ENCODE results near the gene CDADC1.
"Not testable (repeated sequence)": the region's sequence is repeated elsewhere in the genome, so short reads cannot be mapped to it uniquely, and the experiment has no call there.

Gene CDADC1

DNA sequence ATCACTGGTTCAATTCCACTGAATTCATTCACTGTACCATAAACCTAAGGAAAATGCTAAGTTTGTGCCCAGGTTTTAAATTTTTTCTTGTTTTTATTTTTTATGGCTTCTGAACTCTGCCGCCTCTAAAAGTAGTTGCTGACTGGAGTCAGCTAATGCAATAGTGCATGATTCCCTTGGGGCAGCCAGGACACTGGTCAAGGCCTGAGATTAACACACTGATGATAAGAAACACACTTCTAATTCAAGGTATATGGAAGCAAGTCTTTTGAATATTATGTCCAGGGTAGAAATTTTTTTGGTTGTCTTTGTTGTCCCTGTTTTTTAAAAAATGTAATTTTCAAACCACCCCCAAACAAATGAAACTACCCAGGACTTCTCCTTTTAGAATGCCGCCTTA, 72.2 kb downstream of the CDADC1 start:
- no peak for DNase-seq

- DNase-seq, result no peak
Measured at GRCh38 chr13:49320975-49321374, 73.2 kb downstream of the CDADC1 start.

- DNase-seq, result no peak
Measured at GRCh38 chr13:49322702-49323101, 75.0 kb downstream of the CDADC1 start.

GRCh38 chr13:49323344-49323743, 75.6 kb downstream of the CDADC1 start:
- DNase-seq, result no peak

DNA sequence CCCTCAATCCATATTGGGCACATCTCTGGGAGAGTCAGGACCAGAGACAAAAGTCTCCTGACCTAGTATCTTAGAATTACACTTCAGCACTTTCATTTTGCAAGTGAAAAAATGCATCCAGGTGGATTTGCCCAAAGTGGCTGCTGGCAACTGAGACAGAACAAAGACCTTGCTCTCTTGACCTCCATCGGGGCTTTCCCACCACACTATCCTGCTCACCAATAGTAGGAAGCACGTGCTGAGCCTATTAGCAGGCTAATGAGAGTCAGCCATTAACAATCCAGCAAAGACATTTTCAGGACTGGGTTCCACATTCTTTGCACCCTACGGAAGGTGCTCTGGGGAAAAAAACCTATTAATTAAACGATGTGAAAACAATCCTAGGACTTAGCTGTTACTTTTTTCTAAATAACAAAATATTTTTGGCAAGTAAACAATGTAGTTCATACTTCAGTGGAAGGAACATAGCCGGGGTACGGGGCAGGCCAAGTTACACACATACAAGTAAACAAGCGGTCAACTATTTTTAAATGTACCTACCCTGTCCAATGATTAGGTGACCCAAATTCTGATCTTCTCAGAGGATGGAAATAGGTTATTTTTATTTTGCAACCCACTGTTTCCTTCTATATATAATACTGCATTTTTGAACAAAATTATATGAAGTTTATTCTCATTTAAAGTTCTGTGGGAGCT, 78.6 kb downstream of the CDADC1 start:
- no peak for DNase-seq

DNA sequence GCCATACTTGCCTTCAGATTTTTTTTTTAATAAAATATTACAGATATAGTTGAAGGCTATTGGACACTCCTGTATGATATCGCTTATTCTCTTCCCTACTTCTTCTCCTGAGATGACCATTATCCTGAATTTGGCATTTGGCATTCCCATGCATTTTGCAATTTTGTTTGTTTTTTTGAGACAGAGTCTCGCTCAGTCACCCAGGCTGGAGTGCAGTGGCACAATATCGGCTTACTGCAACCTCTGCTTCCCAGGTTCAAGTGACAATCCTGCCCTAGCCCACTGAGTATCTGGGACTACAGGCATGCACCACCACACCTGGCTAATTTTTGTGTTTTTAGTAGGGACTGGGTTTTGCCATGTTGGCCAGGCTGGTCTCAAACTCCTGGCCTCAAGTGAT, 79.4 kb downstream of the CDADC1 start:
- not testable (repeated sequence) for DNase-seq

- DNase-seq, result no peak
Measured at GRCh38 chr13:49329831-49330545, 82.3 kb downstream of the CDADC1 start.

DNA sequence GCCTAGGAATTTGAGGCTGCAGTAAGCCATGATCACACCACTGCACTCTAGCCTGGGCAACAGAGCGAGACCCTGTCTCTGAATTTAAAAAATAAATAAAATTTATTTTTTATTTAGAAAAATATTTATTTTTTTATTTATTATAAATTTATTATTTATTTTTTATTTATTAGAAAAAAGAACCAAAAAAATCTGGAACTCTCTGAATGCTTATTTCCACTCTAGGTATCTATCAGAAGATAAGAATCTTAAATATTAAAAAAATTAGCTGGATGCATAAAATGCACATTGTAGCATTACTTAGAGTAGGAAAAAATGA, 82.8 kb downstream of the CDADC1 start:
- DNase-seq, result no peak

DNA sequence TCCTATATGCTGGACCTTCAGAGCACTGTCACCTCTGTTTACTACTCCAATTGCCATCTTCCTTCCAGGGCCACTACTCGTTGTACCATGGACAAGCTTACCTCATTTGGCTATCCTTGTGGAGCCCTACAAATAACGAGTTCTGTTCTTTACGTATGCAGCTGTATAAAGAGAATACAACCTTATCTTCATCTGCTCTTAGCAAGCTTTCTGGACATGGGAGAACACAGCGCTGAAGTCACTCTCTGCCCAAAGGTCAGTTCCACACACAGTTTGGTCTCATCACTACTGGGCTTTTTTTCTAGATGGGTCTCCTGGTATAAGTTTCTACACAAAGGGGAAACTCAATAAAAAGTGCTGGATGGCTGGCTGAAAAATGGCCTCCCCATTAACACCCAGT, 88.9 kb downstream of the CDADC1 start:
- DNase-seq, result no peak

DNA sequence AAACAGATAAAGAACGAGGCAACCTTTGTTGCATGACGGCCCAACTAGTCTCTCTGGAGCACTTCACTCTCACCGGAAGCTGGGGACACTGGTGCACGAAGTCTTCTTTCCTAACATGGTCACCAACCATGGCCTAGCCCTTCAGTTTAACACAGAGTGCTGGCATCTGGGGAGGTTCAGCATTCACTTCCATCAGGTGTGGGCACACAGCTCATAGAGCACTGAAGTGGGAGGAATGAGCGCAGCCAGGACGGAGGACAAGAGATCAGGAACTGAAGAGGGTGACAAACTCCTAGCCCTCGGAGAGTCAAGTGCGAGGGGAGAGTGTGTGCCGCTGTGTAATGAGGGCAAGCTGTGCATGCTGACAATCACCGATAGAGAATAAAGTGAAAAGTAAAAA, 92.4 kb downstream of the CDADC1 start:
- no peak for DNase-seq

GRCh38 chr13:49341517-49341916, 93.8 kb downstream of the CDADC1 start:
- no peak for DNase-seq

DNA sequence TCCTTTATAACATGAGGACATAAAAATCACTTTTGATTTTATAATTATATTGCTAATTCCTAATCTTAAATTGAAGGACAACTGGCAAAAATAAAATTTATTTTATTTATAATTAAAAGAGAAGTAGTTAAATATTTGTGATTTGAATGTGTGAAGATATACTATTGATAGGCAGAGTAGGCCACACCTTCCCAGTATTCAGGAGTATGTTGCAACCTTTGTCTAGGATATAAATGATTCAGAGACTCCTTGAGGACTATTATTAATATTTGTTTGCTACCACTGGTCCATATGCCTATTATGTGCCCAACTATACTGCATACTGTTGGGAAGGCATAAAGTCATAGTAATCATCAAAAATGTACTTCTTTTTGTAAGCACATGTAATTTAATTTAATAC, 94.2 kb downstream of the CDADC1 start:
- DNase-seq, result no peak

GRCh38 chr13:49342454-49342853, 94.7 kb downstream of the CDADC1 start:
- no peak for DNase-seq
